SK-N-SH (cell line): ENCODE data around the gene SCT. TPM values are rescaled to one million over a fixed set of nuclear protein-coding genes. Genes with fewer than 3 reads are reported as not detected.

ENCODE experiments used
- CTCF ChIA-PET: fragments of 300-600, 350-600 bp; formaldehyde crosslinking; extraction: SDS; loops from one replicate; lab custom pipeline; 2021; lab: Yijun Ruan, JAX
- POLR2A ChIA-PET: fragments of 350-600 bp; sonication (Branson Sonifier 250); formaldehyde crosslinking; extraction: SDS; loops from one replicate; lab custom pipeline; 2020; ENCODE audit warnings: antibody characterized with exemption, inconsistent platforms; lab: Yijun Ruan, JAX
- DNase-seq: peaks from one replicate; pipeline ENCODE4 v3.0.0; 2012
- H2AFZ ChIP-seq: fragments of 200-600 bp; sonication (generic); 2 replicates; pipeline ENCODE4 v1.8.1; 2016; ENCODE audit warnings: antibody characterized with exemption, mild to moderate bottlenecking, low read depth
- H3F3A ChIP-seq: fragments of 200-600 bp; sonication (generic); replicated peaks from 2 replicates; pipeline ENCODE3; 2016; ENCODE audit warnings: antibody characterized with exemption, mild to moderate bottlenecking; ENCODE audit not compliant: insufficient read depth
- H3K27ac ChIP-seq, 2 experiments: fragments of 200-500 bp in 1 of 2; fragments of 200-600 bp in 1 of 2; sonication (Bioruptor generic) in 1 of 2; sonication (generic), shearing (Covaris generic) in 1 of 2; 2 replicates each; pipeline versions ENCODE4 v1.5.1 to v1.6.1; 2014 to 2016; ENCODE audit warnings: low read depth in 2 of 2, inconsistent platforms in 1 of 2, low read length in 1 of 2, mild to moderate bottlenecking in 1 of 2, mixed read lengths in 1 of 2
- H3K27me3 ChIP-seq: fragments of 200-600 bp; sonication (generic), shearing (Covaris generic); 2 replicates; pipeline ENCODE4 v1.6.1; 2016; ENCODE audit warnings: mixed run types; ENCODE audit not compliant: insufficient read depth
- H3K36me3 ChIP-seq, 2 experiments: fragments of 200-500 bp in 1 of 2; fragments of 200-600 bp in 1 of 2; sonication (Bioruptor generic) in 1 of 2; sonication (generic) in 1 of 2; replicated peaks in 1 of 2; 2 replicates each; pipeline versions ENCODE3 to v1.5.1; 2014 to 2016; ENCODE audit warnings: low read length in 1 of 2, mild to moderate bottlenecking in 1 of 2; ENCODE audit not compliant: insufficient read depth in 2 of 2, control insufficient read depth in 1 of 2
- H3K4me1 ChIP-seq, 2 experiments: fragments of 200-500 bp in 1 of 2; fragments of 200-600 bp in 1 of 2; sonication (Bioruptor generic) in 1 of 2; sonication (generic), shearing (Covaris generic) in 1 of 2; 2 replicates each; pipeline versions ENCODE4 v1.5.1 to v1.6.1; 2014 to 2016; ENCODE audit warnings: low read depth in 1 of 2, low read length in 1 of 2, mixed run types in 1 of 2; ENCODE audit not compliant: insufficient read depth in 2 of 2, control insufficient read depth in 1 of 2
- H3K4me2 ChIP-seq: fragments of 200-600 bp; sonication (generic), shearing (Covaris generic); 2 replicates; pipeline ENCODE4 v1.6.1; 2017; ENCODE audit warnings: mixed run types
- H3K4me3 ChIP-seq, 2 experiments: fragments of 200-500 bp in 1 of 2; fragments of 200-600 bp in 1 of 2; sonication (Bioruptor generic) in 1 of 2; sonication (generic), shearing (Covaris generic) in 1 of 2; 2 replicates each; pipeline versions ENCODE4 v1.5.1 to v1.8.1; 2014 to 2016; ENCODE audit warnings: low read depth in 2 of 2, inconsistent platforms in 1 of 2, low read length in 1 of 2, mild to moderate bottlenecking in 1 of 2, mixed read lengths in 1 of 2, moderate library complexity in 1 of 2
- H3K79me2 ChIP-seq: fragments of 200-600 bp; sonication (generic); 2 replicates; pipeline ENCODE4 v1.8.1; 2017; ENCODE audit warnings: mild to moderate bottlenecking; ENCODE audit not compliant: insufficient read depth
- H3K9ac ChIP-seq: fragments of 200-600 bp; sonication (generic); 2 replicates; pipeline ENCODE4 v1.6.1; 2017; ENCODE audit warnings: mixed run types
- H3K9me2 ChIP-seq: fragments of 200-600 bp; sonication (generic); 2 replicates; pipeline ENCODE4 v1.6.1; 2017; ENCODE audit warnings: mixed run types
- H3K9me3 ChIP-seq: fragments of 200-600 bp; sonication (generic); 2 replicates; pipeline ENCODE4 v1.6.1; 2017; ENCODE audit warnings: mixed run types, mild to moderate bottlenecking, moderate library complexity
- H4K20me1 ChIP-seq: fragments of 200-600 bp; sonication (generic); 2 replicates; pipeline ENCODE4 v1.6.1; 2017; ENCODE audit warnings: mild to moderate bottlenecking, mixed run types; ENCODE audit not compliant: insufficient read depth
- CHD2 ChIP-seq: fragments of 150-350 bp; IDR thresholded peaks from 2 replicates; pipeline ENCODE4 v1.6.1; 2018; ENCODE audit warnings: low read length; ENCODE audit not compliant: partially characterized antibody
- EP300 ChIP-seq, 2 experiments: IDR thresholded peaks; 2 replicates each; pipeline versions ENCODE4 v1.4.0 to v1.6.1; 2012; ENCODE audit warnings: borderline replicate concordance in 1 of 2, low read depth in 1 of 2, low read length in 1 of 2
- FOXM1 ChIP-seq: IDR thresholded peaks from 2 replicates; pipeline ENCODE4 v1.4.0; 2012; ENCODE audit warnings: low read depth, mild to moderate bottlenecking
- GABPA ChIP-seq: IDR thresholded peaks from 2 replicates; pipeline ENCODE4 v1.4.0; 2012; ENCODE audit warnings: low read depth, mild to moderate bottlenecking
- GATA2 ChIP-seq: sonication (generic); formaldehyde crosslinking; IDR thresholded peaks from 2 replicates; pipeline ENCODE4 v1.5.0; 2020; ENCODE audit warnings: mild to moderate bottlenecking, missing genetic modification reagents
- IRF3 ChIP-seq: fragments of 150-350 bp; IDR thresholded peaks from 2 replicates; pipeline ENCODE4 v1.6.1; 2016; ENCODE audit warnings: mild to moderate bottlenecking, low read depth, low read length
- JUND ChIP-seq: IDR thresholded peaks from 2 replicates; pipeline ENCODE4 v1.4.0; 2012
- MAX ChIP-seq: IDR thresholded peaks from 2 replicates; pipeline ENCODE4 v1.4.0; 2012; ENCODE audit warnings: low read depth
- MEF2A ChIP-seq: IDR thresholded peaks from 2 replicates; pipeline ENCODE4 v1.4.0; 2012; ENCODE audit warnings: low read depth, borderline replicate concordance
- NFIC ChIP-seq: IDR thresholded peaks from 2 replicates; pipeline ENCODE4 v1.4.0; 2012; ENCODE audit warnings: borderline replicate concordance
- PBX3 ChIP-seq: IDR thresholded peaks from 2 replicates; pipeline ENCODE4; 2012
- POLR2AphosphoS5 ChIP-seq: IDR thresholded peaks from 2 replicates; pipeline ENCODE4 v1.6.1; 2012; ENCODE audit warnings: low read depth, low read length
- RAD21 ChIP-seq: IDR thresholded peaks from 2 replicates; pipeline ENCODE4 v1.6.1; 2012; ENCODE audit warnings: mild to moderate bottlenecking, low read length
- REST ChIP-seq: IDR thresholded peaks from 2 replicates; pipeline ENCODE4 v1.6.1; 2012; ENCODE audit warnings: mild to moderate bottlenecking, low read depth, low read length, moderate library complexity
- RXRA ChIP-seq: IDR thresholded peaks from 2 replicates; pipeline ENCODE4 v1.4.0; 2012; ENCODE audit warnings: low read depth, mild to moderate bottlenecking, borderline replicate concordance
- SIN3A ChIP-seq: IDR thresholded peaks from 2 replicates; pipeline ENCODE4 v1.6.1; 2012; ENCODE audit warnings: low read depth, mild to moderate bottlenecking, low read length, moderate library complexity, borderline replicate concordance
- TAF1 ChIP-seq: IDR thresholded peaks from 2 replicates; pipeline ENCODE4 v1.6.1; 2012; ENCODE audit warnings: low read depth, mild to moderate bottlenecking, low read length, moderate library complexity, borderline replicate concordance
- TEAD4 ChIP-seq: IDR thresholded peaks from 2 replicates; pipeline ENCODE4 v1.4.0; 2012; ENCODE audit warnings: mild to moderate bottlenecking, borderline replicate concordance; ENCODE audit not compliant: insufficient read depth
- YY1 ChIP-seq: IDR thresholded peaks from 2 replicates; pipeline ENCODE4 v1.4.0; 2012; ENCODE audit warnings: low read depth, mild to moderate bottlenecking
- ZBTB33 ChIP-seq: IDR thresholded peaks from 2 replicates; pipeline ENCODE4 v1.4.0; 2012; ENCODE audit warnings: low read depth, borderline replicate concordance
- WGBS: methylation state at CpG from one replicate; pipeline ENCODE4 v1.1.6; 2017; ENCODE audit warnings: low lambda C conversion rate; 5-methylcytosine and 5-hydroxymethylcytosine counted together
- polyA plus RNA-seq, 3 experiments: library from polyadenylated mRNA; depleted of rRNA; stranded (reverse); fragments of >200 nt; gene quantifications; 2 replicates each; pipeline ENCODE4 v1.2.3, GENCODE V29; 2012

SCT gene
- polyA plus RNA-seq, 1 of the 3 experiments (the other 2 are of a cell fraction): not detected

GRCh38 chr11:610146-610801 lies 16.7 kb downstream of the SCT start:
- no peak for DNase-seq
- 100% methylated on average over 1 of the region's 18 CpGs for WGBS
- H4K20me1 ChIP-seq: peaks cover 36% of the 10 kb centered on the region
- H3K9me2 ChIP-seq: no peaks in the 10 kb centered on the region
- H3F3A ChIP-seq: peaks cover 6% of the 10 kb centered on the region
- CTCF ChIA-PET: no interaction called here
- H3K79me2 ChIP-seq: peaks cover 7% of the 10 kb centered on the region; the same call in 1 of the 2 replicates
- no peak for TF ChIP-seq TAF1
- TF ChIP-seq CHD2: no peak
- TF ChIP-seq PBX3: no peak
- TF ChIP-seq GATA2: no peak
- TF ChIP-seq POLR2AphosphoS5: no peak
- TF ChIP-seq NFIC: no peak
- TF ChIP-seq IRF3: no peak
- TF ChIP-seq FOXM1: no peak
- TF ChIP-seq YY1: no peak
- TF ChIP-seq GABPA: no peak
- no peak overlapping the region for H3K9ac ChIP-seq
- H3K27me3 ChIP-seq: no peaks in the 10 kb centered on the region
- H3K4me1 ChIP-seq: peaks cover 4 to 27% of the 10 kb centered on the region in 2 experiments; a peak in 1 of 4 replicates
- no peak overlapping the region for H3K4me2 ChIP-seq
- H3K27ac ChIP-seq: no peak overlapping the region
- no peak overlapping the region for H3K4me3 ChIP-seq
- POLR2A ChIA-PET: no interaction called here
- H3K9me3 ChIP-seq: no peaks in the 10 kb centered on the region
- peaks cover 30 to 79% of the 10 kb centered on the region in 2 experiments for H3K36me3 ChIP-seq
- no peak overlapping the region for H2AFZ ChIP-seq

GRCh38 chr11:609341-609811 lies 17.6 kb downstream of the SCT start:
- Histone ChIP-seq H3K79me2 (peaks cover 7% of the 10 kb centered on the region; the same call in 1 of the 2 replicates), H3K4me3 (no peak overlapping the region), H3K9me3 (no peaks in the 10 kb centered on the region), H3K36me3 (peaks cover 37 to 87% of the 10 kb centered on the region in 2 experiments), H3K27ac (no peak overlapping the region), H3F3A (peaks cover 6% of the 10 kb centered on the region), H3K9ac (no peak overlapping the region), H3K27me3 (no peaks in the 10 kb centered on the region), H4K20me1 (peaks cover 30% of the 10 kb centered on the region), H3K9me2 (no peaks in the 10 kb centered on the region), H3K4me1 (peaks cover 4 to 18% of the 10 kb centered on the region in 2 experiments; a peak in 1 of 4 replicates), H3K4me2 (no peak overlapping the region), H2AFZ (no peak overlapping the region)
- ChIA-PET POLR2A (interaction anchor here (1.2 kb wide), 1 partner anchor 24 kb away, joined by 3 read pairs; no protein-coding TSS in a partner anchor), CTCF (no interaction called here)
- no peak for DNase-seq
- 81% methylated on average over 6 of the region's 28 CpGs for WGBS
- TF ChIP-seq MEF2A (no peak), NFIC (no peak), TEAD4 (no peak), GABPA (no peak), RAD21 (no peak), RXRA (no peak), TAF1 (no peak), REST (no peak), ZBTB33 (no peak), MAX (no peak), JUND (no peak), EP300 (IDR thresholded peaks at IDR 0.05; ENCODE audit: borderline replicate concordance in 1 of 2, low read depth in 1 of 2, low read length in 1 of 2) (no peak), SIN3A (no peak), FOXM1 (no peak)
